ENCODE measurements around the gene CPEB1. TPM values are rescaled to one million over a fixed set of nuclear protein-coding genes. Genes with fewer than 3 reads are reported as not detected.
"Not testable (repeated sequence)": the region's sequence is repeated elsewhere in the genome, so short reads cannot be mapped to it uniquely, and the experiment has no call there.

CPEB1 gene
- total RNA-seq, 1 experiment from 2014 or later, result 1.0 TPM

- not testable (repeated sequence) for H3K27ac ChIP-seq (ENCODE audit: insufficient read length, low read depth, low read length); H2BK120ac ChIP-seq (ENCODE audit: low read depth, low read length, poor library complexity, severe bottlenecking); H3K79me2 ChIP-seq (ENCODE audit: insufficient read depth, low read length); H4K20me1 ChIP-seq (ENCODE audit: control insufficient read depth, insufficient read depth, insufficient read length); H3K9ac ChIP-seq (ENCODE audit: extremely low read depth, insufficient read length, low read length); H3K36me3 Mint-ChIP-seq (ENCODE audit: insufficient read depth in 1 of 3, low read depth in 3 of 3); H2BK12ac ChIP-seq (ENCODE audit: insufficient read length, low read depth, low read length); H3K9me3 Mint-ChIP-seq; H3K27ac Mint-ChIP-seq; H3K4me3 Mint-ChIP-seq; H3K79me1 ChIP-seq (ENCODE audit: insufficient read depth, low read depth, low read length, poor library complexity, severe bottlenecking); H2BK15ac ChIP-seq (ENCODE audit: low read depth, low read length); H3K56ac ChIP-seq (ENCODE audit: insufficient read length, low read depth, low read length); H3K23me2 ChIP-seq (ENCODE audit: insufficient read length, low read depth, low read length, poor library complexity, severe bottlenecking); H3K18ac ChIP-seq (ENCODE audit: insufficient read length, low read depth, low read length); DNase-seq; H3K27me3 Mint-ChIP-seq (ENCODE audit: low read depth); H2BK20ac ChIP-seq (ENCODE audit: low read depth, low read length, poor library complexity, severe bottlenecking); H2AFZ ChIP-seq (ENCODE audit: low read length); H3K23ac ChIP-seq (ENCODE audit: insufficient read length, low read depth, low read length); H3K27me3 ChIP-seq (ENCODE audit: insufficient read depth, low read length); H3K14ac ChIP-seq (ENCODE audit: insufficient read depth, low read length); H2AK5ac ChIP-seq (ENCODE audit: insufficient read length, low read length); H3K4me1 Mint-ChIP-seq; H4K5ac ChIP-seq (ENCODE audit: insufficient read length, low read depth, low read length); H3K4ac ChIP-seq (ENCODE audit: low read depth, low read length); H4K91ac ChIP-seq (ENCODE audit: insufficient read length, low read depth, low read length); H3K4me2 ChIP-seq (ENCODE audit: insufficient read depth, insufficient read length, low read length); H2BK5ac ChIP-seq (ENCODE audit: insufficient read length, low read length); H4K8ac ChIP-seq (replicated peaks; ENCODE audit: insufficient read length, low read depth, low read length); H3K4me1 ChIP-seq (ENCODE audit: insufficient read depth, low read length); H3T11ph ChIP-seq (ENCODE audit: low read length); H3K9me3 ChIP-seq (ENCODE audit: control insufficient read depth, low read depth, low read length)
- WGBS (ENCODE audit: extremely low coverage, insufficient read length, low lambda C conversion rate), result no CpG with 5 or more reads among the region's 7 CpGs
- TF ChIP-seq CTCF (conservative IDR thresholded peaks at IDR 0.05), result peak; percentile 31; the same call in 2 of the 3 replicates
Measured at GRCh38 chr15:82502700-82503339, 144.3 kb downstream of the CPEB1 start.

- not testable (repeated sequence) for H2AK5ac ChIP-seq (ENCODE audit: insufficient read length, low read length); H4K8ac ChIP-seq (replicated peaks; ENCODE audit: insufficient read length, low read depth, low read length); H3K4ac ChIP-seq (ENCODE audit: low read depth, low read length); H3K4me2 ChIP-seq (ENCODE audit: insufficient read depth, insufficient read length, low read length); H3K9me3 ChIP-seq (ENCODE audit: control insufficient read depth, low read depth, low read length); H3K27me3 Mint-ChIP-seq (ENCODE audit: low read depth); H2BK120ac ChIP-seq (ENCODE audit: low read depth, low read length, poor library complexity, severe bottlenecking); DNase-seq; H4K91ac ChIP-seq (ENCODE audit: insufficient read length, low read depth, low read length); H3K14ac ChIP-seq (ENCODE audit: insufficient read depth, low read length); H3K36me3 Mint-ChIP-seq (ENCODE audit: insufficient read depth in 1 of 3, low read depth in 3 of 3); H3K79me1 ChIP-seq (ENCODE audit: insufficient read depth, low read depth, low read length, poor library complexity, severe bottlenecking); H3K4me1 Mint-ChIP-seq; H3K23me2 ChIP-seq (ENCODE audit: insufficient read length, low read depth, low read length, poor library complexity, severe bottlenecking); H3K9ac ChIP-seq (ENCODE audit: extremely low read depth, insufficient read length, low read length); H3K4me1 ChIP-seq (ENCODE audit: insufficient read depth, low read length); H2BK20ac ChIP-seq (ENCODE audit: low read depth, low read length, poor library complexity, severe bottlenecking); H3K79me2 ChIP-seq (ENCODE audit: insufficient read depth, low read length); H3K4me3 Mint-ChIP-seq; H3T11ph ChIP-seq (ENCODE audit: low read length); H4K20me1 ChIP-seq (ENCODE audit: control insufficient read depth, insufficient read depth, insufficient read length); H3K27ac Mint-ChIP-seq; H2BK15ac ChIP-seq (ENCODE audit: low read depth, low read length); H2BK12ac ChIP-seq (ENCODE audit: insufficient read length, low read depth, low read length); H3K18ac ChIP-seq (ENCODE audit: insufficient read length, low read depth, low read length); H2BK5ac ChIP-seq (ENCODE audit: insufficient read length, low read length); H2AFZ ChIP-seq (ENCODE audit: low read length); H3K56ac ChIP-seq (ENCODE audit: insufficient read length, low read depth, low read length); H3K27me3 ChIP-seq (ENCODE audit: insufficient read depth, low read length); H3K9me3 Mint-ChIP-seq; H3K27ac ChIP-seq (ENCODE audit: insufficient read length, low read depth, low read length); H4K5ac ChIP-seq (ENCODE audit: insufficient read length, low read depth, low read length); H3K23ac ChIP-seq (ENCODE audit: insufficient read length, low read depth, low read length)
- no CpG with 5 or more reads among the region's 4 CpGs for WGBS (ENCODE audit: extremely low coverage, insufficient read length, low lambda C conversion rate)
Measured at GRCh38 chr15:82500772-82501171, 146.4 kb downstream of the CPEB1 start.

All from H9 (cell line).